IMR-90 (cell line): ENCODE data around the gene BBS12. TPM values are rescaled to one million over a fixed set of nuclear protein-coding genes. Genes with fewer than 3 reads are reported as not detected.

ENCODE experiments used
- ATAC-seq: fragments of 200-7000 bp; cut with Tn5 transposase; 2 replicates; pipeline ENCODE4 v1.9.1; 2020; ENCODE audit warnings: low read depth, mild to moderate bottlenecking, moderate library complexity
- BruUV-seq: library from RNA; stranded (reverse); fragments of 400-500 nt; replicated peaks from 2 replicates; lab custom pipeline; 2021; lab: Mats Ljungman, UMichigan
- CTCF ChIA-PET: fragments of 300-600 bp; formaldehyde crosslinking; extraction: SDS; loops from one replicate; lab custom pipeline; 2021; ENCODE audit warnings: antibody characterized with exemption; lab: Yijun Ruan, JAX
- POLR2A ChIA-PET: fragments of 300-600 bp; sonication (Branson Sonifier 250); formaldehyde crosslinking; loops from one replicate; lab custom pipeline; 2022; ENCODE audit warnings: antibody characterized with exemption; ENCODE audit not compliant: unreplicated experiment; lab: Charles Lee
- DNase-seq: peaks from one replicate; pipeline ENCODE4 v3.0.0; 2013
- H2AFZ ChIP-seq: replicated peaks from 2 replicates; pipeline ENCODE3; 2013; ENCODE audit warnings: low read length, mild to moderate bottlenecking; ENCODE audit not compliant: poor library complexity
- H2AK5ac ChIP-seq: 2 replicates; pipeline ENCODE4 v1.6.1; 2013; ENCODE audit warnings: low read depth, low read length, inconsistent platforms
- H2AK9ac ChIP-seq: replicated peaks from 2 replicates; pipeline ENCODE3; 2013; ENCODE audit warnings: mild to moderate bottlenecking, low read depth, low read length, moderate library complexity; ENCODE audit not compliant: poor library complexity
- H2BK120ac ChIP-seq: 2 replicates; pipeline ENCODE4 v1.6.1; 2013; ENCODE audit warnings: low read depth, low read length, inconsistent platforms
- H2BK15ac ChIP-seq: 3 replicates; pipeline ENCODE4 v1.6.1; 2013; ENCODE audit warnings: low read depth, low read length, inconsistent platforms
- H2BK20ac ChIP-seq: 2 replicates; pipeline ENCODE4 v1.6.1; 2013; ENCODE audit warnings: low read depth, mild to moderate bottlenecking, inconsistent platforms, low read length, moderate library complexity
- H2BK5ac ChIP-seq: 2 replicates; pipeline ENCODE4 v1.6.1; 2013; ENCODE audit warnings: mild to moderate bottlenecking, low read depth, low read length, inconsistent platforms; ENCODE audit not compliant: poor library complexity, severe bottlenecking
- H3K14ac ChIP-seq: replicated peaks from 2 replicates; pipeline ENCODE4 v1.6.1; 2013; ENCODE audit warnings: low read depth, low read length, inconsistent platforms
- H3K18ac ChIP-seq: 2 replicates; pipeline ENCODE4 v1.6.1; 2013; ENCODE audit warnings: low read depth, low read length, control low read depth
- H3K23ac ChIP-seq: 2 replicates; pipeline ENCODE4 v1.6.1; 2013; ENCODE audit warnings: low read depth, low read length, inconsistent platforms
- H3K27ac ChIP-seq: 2 replicates; pipeline ENCODE4 v1.5.1; 2013; ENCODE audit warnings: mild to moderate bottlenecking, control low read depth, low read length; ENCODE audit not compliant: insufficient read depth
- H3K27me3 ChIP-seq: 2 replicates; pipeline ENCODE4 v1.6.1; 2013; ENCODE audit warnings: low read length; ENCODE audit not compliant: control insufficient read depth, insufficient read depth
- H3K36me3 ChIP-seq: 2 replicates; pipeline ENCODE4 v1.6.1; 2013; ENCODE audit warnings: low read length, mixed read lengths; ENCODE audit not compliant: control insufficient read depth, insufficient read depth
- H3K4ac ChIP-seq: 2 replicates; pipeline ENCODE4 v1.6.1; 2013; ENCODE audit warnings: low read depth, low read length, inconsistent platforms
- H3K4me1 ChIP-seq: 2 replicates; pipeline ENCODE4 v1.6.1; 2013; ENCODE audit warnings: low read length, mixed read lengths; ENCODE audit not compliant: control insufficient read depth, insufficient read depth
- H3K4me2 ChIP-seq: 2 replicates; pipeline ENCODE4 v1.6.1; 2013; ENCODE audit warnings: low read depth, mild to moderate bottlenecking, control low read depth, low read length, moderate library complexity
- H3K4me3 ChIP-seq: 2 replicates; pipeline ENCODE4 v1.5.1; 2013; ENCODE audit warnings: low read depth, mild to moderate bottlenecking, control low read depth, low read length, moderate library complexity; ENCODE audit not compliant: insufficient read depth
- H3K56ac ChIP-seq: 2 replicates; pipeline ENCODE4 v1.6.1; 2013; ENCODE audit warnings: low read length, inconsistent platforms; ENCODE audit not compliant: insufficient read depth; ENCODE audit errors: extremely low read depth
- H3K79me1 ChIP-seq, 2 experiments: 2 replicates each; pipeline ENCODE4 v1.6.1; 2013; ENCODE audit warnings: low read length in 2 of 2, inconsistent platforms in 1 of 2, low read depth in 1 of 2
- H3K9ac ChIP-seq: 2 replicates; pipeline ENCODE4 v1.6.1; 2013; ENCODE audit warnings: low read depth, low read length, control low read depth
- H3K9me1 ChIP-seq: 2 replicates; pipeline ENCODE4 v1.6.1; 2013; ENCODE audit warnings: low read length, inconsistent platforms; ENCODE audit not compliant: insufficient read depth
- H3K9me3 ChIP-seq: 2 replicates; pipeline ENCODE4 v1.6.1; 2013; ENCODE audit warnings: low read length; ENCODE audit not compliant: control insufficient read depth, insufficient read depth
- H4K20me1 ChIP-seq: 2 replicates; pipeline ENCODE4 v1.6.1; 2013; ENCODE audit warnings: low read length, inconsistent platforms; ENCODE audit not compliant: insufficient read depth
- H4K5ac ChIP-seq: 2 replicates; pipeline ENCODE4 v1.6.1; 2013; ENCODE audit warnings: mild to moderate bottlenecking, low read depth, low read length, control low read depth
- H4K8ac ChIP-seq, 2 experiments: 2 replicates each; pipeline ENCODE4 v1.6.1; 2013; ENCODE audit warnings: low read depth in 2 of 2, low read length in 2 of 2, control low read depth in 1 of 2, inconsistent platforms in 1 of 2
- H4K91ac ChIP-seq: 2 replicates; pipeline ENCODE4 v1.6.1; 2013; ENCODE audit warnings: low read depth, low read length, inconsistent platforms; ENCODE audit not compliant: insufficient read depth
- BHLHE40 ChIP-seq: fragments of 150-350 bp; IDR thresholded peaks from 2 replicates; pipeline ENCODE4 v1.6.1; 2016; ENCODE audit warnings: mild to moderate bottlenecking, low read depth, low read length
- CEBPB ChIP-seq: IDR thresholded peaks from 2 replicates; pipeline ENCODE4 v1.6.1; 2012; ENCODE audit warnings: low read depth, low read length, improper control_type of control experiment
- CHD1 ChIP-seq: IDR thresholded peaks from 2 replicates; pipeline ENCODE4 v1.6.1; 2012; ENCODE audit warnings: low read depth, low read length, improper control_type of control experiment
- FOS ChIP-seq: fragments of 150-350 bp; IDR thresholded peaks from 2 replicates; pipeline ENCODE4 v1.6.1; 2016; ENCODE audit warnings: low read depth, low read length
- MAFK ChIP-seq: IDR thresholded peaks from 2 replicates; pipeline ENCODE4 v1.6.1; 2012; ENCODE audit warnings: low read depth, low read length, improper control_type of control experiment
- MAZ ChIP-seq: IDR thresholded peaks from 2 replicates; pipeline ENCODE4 v1.6.1; 2012; ENCODE audit warnings: low read depth, mild to moderate bottlenecking, low read length, improper control_type of control experiment, moderate library complexity, borderline replicate concordance
- MXI1 ChIP-seq: IDR thresholded peaks from 2 replicates; pipeline ENCODE4 v1.6.1; 2012; ENCODE audit warnings: low read depth, mild to moderate bottlenecking, low read length, moderate library complexity, borderline replicate concordance
- NFE2L2 ChIP-seq: fragments of 150-350 bp; IDR thresholded peaks from 2 replicates; pipeline ENCODE4 v1.6.1; 2016; ENCODE audit warnings: low read depth, mild to moderate bottlenecking, low read length
- RAD21 ChIP-seq: IDR thresholded peaks from 2 replicates; pipeline ENCODE4 v1.6.1; 2012; ENCODE audit warnings: low read length, improper control_type of control experiment
- RCOR1 ChIP-seq: IDR thresholded peaks from 2 replicates; pipeline ENCODE4 v1.6.1; 2012; ENCODE audit warnings: mild to moderate bottlenecking, low read length, improper control_type of control experiment; ENCODE audit not compliant: insufficient replicate concordance
- RFX5 ChIP-seq: IDR thresholded peaks from 2 replicates; pipeline ENCODE4 v1.8.0; 2012; ENCODE audit warnings: low read depth, mild to moderate bottlenecking, low read length, moderate library complexity
- USF2 ChIP-seq: fragments of 150-350 bp; IDR thresholded peaks from 2 replicates; pipeline ENCODE4 v1.6.1; 2017; ENCODE audit warnings: mild to moderate bottlenecking, antibody characterized with exemption, low read length, low read depth
- WGBS, 2 experiments: methylation state at CpG; one replicate each; pipeline versions ENCODE4 v1.1.5 to v1.1.7; 2013; ENCODE audit warnings: missing lambda C conversion rate in 2 of 2; ENCODE audit not compliant: insufficient read length in 1 of 2; ENCODE audit errors: extremely low coverage in 2 of 2; 5-methylcytosine and 5-hydroxymethylcytosine counted together
- dilution Hi-C: fragments of 300-500 bp; cut with HindIII; formaldehyde crosslinking; loops from one replicate; pipeline ENCODE4 v1.14.3; 2018; ENCODE audit warnings: low sequenced_read_pairs; ENCODE audit not compliant: unreplicated experiment
- in situ Hi-C: fragments of 300-500 bp; cut with MboI; formaldehyde crosslinking; loops from 3 replicates; pipeline ENCODE4 v1.14.3; 2019; ENCODE audit warnings: low sequenced_read_pairs, inconsistent platforms, mixed read lengths
- intact Hi-C: fragments of 100-400 bp; cut with micrococcal nuclease; formaldehyde crosslinking; loops from 2 replicates; pipeline ENCODE4 v1.10.0; 2022
- polyA plus RNA-seq, 3 experiments: library from polyadenylated mRNA; depleted of rRNA; stranded (reverse); fragments of >200 nt; gene quantifications; 2 replicates each; pipeline ENCODE4 v1.2.3, GENCODE V29; 2012; ENCODE audit warnings: low replicate concordance in 1 of 3
- total RNA-seq: library from RNA; depleted of rRNA; stranded (reverse); fragments of >200 nt; gene quantifications from 2 replicates; pipeline ENCODE4 v1.2.3, GENCODE V29; 2012
- TF ChIP-seq, protein P1 (sequence below): conservative IDR thresholded peaks from 2 replicates; pipeline ENCODE4 v1.5.1; 2012; ENCODE audit warnings: mild to moderate bottlenecking, low read depth, low read length, improper control_type of control experiment

The BBS12 gene
- total and polyA plus RNA-seq, 2 of the 4 experiments (the other 2 are of a cell fraction), result 1.1 to 5.9 TPM

GRCh38 chr4:122701061-122701460 is 31.4 kb upstream of the BBS12 start:
- H3K4ac ChIP-seq, result no peak overlapping the region
- H3K4me2 ChIP-seq, result no peak overlapping the region
- dilution Hi-C loops (no loop called here), intact Hi-C loops (loop anchor here (10.0 kb wide), 1 partner anchor 796 kb away; no protein-coding TSS in a partner anchor), in situ Hi-C loops (loop anchor here (25.0 kb wide), 1 partner anchor 789 kb away; no protein-coding TSS in a partner anchor)
- no TSS peak for BruUV-seq
- H4K8ac ChIP-seq, result no peak overlapping the region
- TF ChIP-seq RCOR1 (no peak), CEBPB (no peak), MAFK (no peak), MAZ (no peak), NFE2L2 (no peak), BHLHE40 (no peak), MXI1 (no peak), FOS (no peak), CHD1 (no peak), RAD21 (no peak), USF2 (no peak), RFX5 (no peak)
- TF ChIP-seq, protein P1, sequence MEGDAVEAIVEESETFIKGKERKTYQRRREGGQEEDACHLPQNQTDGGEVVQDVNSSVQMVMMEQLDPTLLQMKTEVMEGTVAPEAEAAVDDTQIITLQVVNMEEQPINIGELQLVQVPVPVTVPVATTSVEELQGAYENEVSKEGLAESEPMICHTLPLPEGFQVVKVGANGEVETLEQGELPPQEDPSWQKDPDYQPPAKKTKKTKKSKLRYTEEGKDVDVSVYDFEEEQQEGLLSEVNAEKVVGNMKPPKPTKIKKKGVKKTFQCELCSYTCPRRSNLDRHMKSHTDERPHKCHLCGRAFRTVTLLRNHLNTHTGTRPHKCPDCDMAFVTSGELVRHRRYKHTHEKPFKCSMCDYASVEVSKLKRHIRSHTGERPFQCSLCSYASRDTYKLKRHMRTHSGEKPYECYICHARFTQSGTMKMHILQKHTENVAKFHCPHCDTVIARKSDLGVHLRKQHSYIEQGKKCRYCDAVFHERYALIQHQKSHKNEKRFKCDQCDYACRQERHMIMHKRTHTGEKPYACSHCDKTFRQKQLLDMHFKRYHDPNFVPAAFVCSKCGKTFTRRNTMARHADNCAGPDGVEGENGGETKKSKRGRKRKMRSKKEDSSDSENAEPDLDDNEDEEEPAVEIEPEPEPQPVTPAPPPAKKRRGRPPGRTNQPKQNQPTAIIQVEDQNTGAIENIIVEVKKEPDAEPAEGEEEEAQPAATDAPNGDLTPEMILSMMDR, result no peak
- H2BK120ac ChIP-seq, result no peak overlapping the region
- POLR2A ChIA-PET, result no interaction called here
- no peaks in the 10 kb centered on the region for H3K4me1 ChIP-seq
- H3K23ac ChIP-seq, result no peak overlapping the region
- CTCF ChIA-PET, result interaction anchor here (0.7 to 1.4 kb wide), 2 partner anchors 10 to 16 kb away, joined by 3 to 5 read pairs; no protein-coding TSS in a partner anchor
- H3K14ac ChIP-seq, result no peak overlapping the region
- H3K27ac ChIP-seq, result no peak overlapping the region
- no peak overlapping the region for H4K5ac ChIP-seq
- H4K91ac ChIP-seq, result no peak overlapping the region
- no peak overlapping the region for H3K9ac ChIP-seq
- H4K20me1 ChIP-seq, result no peaks in the 10 kb centered on the region
- no peak overlapping the region for H2BK5ac ChIP-seq
- no peak for DNase-seq
- no peaks in the 10 kb centered on the region for H3K36me3 ChIP-seq
- H2AK5ac ChIP-seq, result no peak overlapping the region
- WGBS, 2 experiments, result no CpG with 5 or more reads among the region's 5 CpGs
- H2BK15ac ChIP-seq, result no peak overlapping the region
- H2BK20ac ChIP-seq, result no peak overlapping the region
- H3K9me3 ChIP-seq, result no peaks in the 10 kb centered on the region
- H2AK9ac ChIP-seq, result no peak overlapping the region
- H3K56ac ChIP-seq, result no peak overlapping the region
- H3K4me3 ChIP-seq, result no peak overlapping the region
- no peaks in the 10 kb centered on the region for H3K79me1 ChIP-seq
- no peaks in the 10 kb centered on the region for H3K9me1 ChIP-seq
- ATAC-seq, result no peak
- no peak overlapping the region for H2AFZ ChIP-seq
- no peaks in the 10 kb centered on the region; the same call in 1 of the 2 replicates for H3K27me3 ChIP-seq
- H3K18ac ChIP-seq, result no peak overlapping the region
